Stimulated activated CD8-positive, alpha-beta memory T cell treated with anti-CD3 and anti-CD28 coated beads, Interleukin-12 subunit alpha, Interleukin-12 subunit beta, amount 100 ng/mL, for 4 hours (primary cell): ENCODE results near the gene TEX51.

ENCODE experiments used
- DNase-seq: peaks from one replicate; pipeline ENCODE4 v3.0.0-alpha.2; 2020; ENCODE audit warnings: low read depth

TEX51 gene

DNA sequence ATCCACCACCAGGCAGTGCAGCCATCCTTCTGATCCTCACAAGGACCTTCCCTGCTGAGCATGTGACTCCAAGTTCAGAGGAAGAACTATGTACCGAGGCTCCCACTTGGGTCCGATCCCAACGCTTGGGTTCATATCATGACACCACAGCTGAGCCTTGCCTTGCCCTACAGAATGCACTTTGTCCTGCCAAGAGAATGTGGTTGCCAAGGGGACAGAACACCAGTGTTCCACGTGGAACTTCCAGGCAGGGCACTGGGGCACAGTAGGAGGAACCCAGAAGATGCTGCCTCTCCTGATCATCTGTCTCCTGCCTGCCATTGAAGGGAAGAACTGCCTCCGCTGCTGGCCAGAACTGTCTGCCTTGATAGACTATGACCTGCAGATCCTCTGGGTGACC, at the start of gene TEX51:
TSS of gene TEX51 (plus strand) at position 255 of the 400 bp plus-strand sequence. CDS start at position 284, 29 bp downstream.
- DNase-seq, result no peak

DNA sequence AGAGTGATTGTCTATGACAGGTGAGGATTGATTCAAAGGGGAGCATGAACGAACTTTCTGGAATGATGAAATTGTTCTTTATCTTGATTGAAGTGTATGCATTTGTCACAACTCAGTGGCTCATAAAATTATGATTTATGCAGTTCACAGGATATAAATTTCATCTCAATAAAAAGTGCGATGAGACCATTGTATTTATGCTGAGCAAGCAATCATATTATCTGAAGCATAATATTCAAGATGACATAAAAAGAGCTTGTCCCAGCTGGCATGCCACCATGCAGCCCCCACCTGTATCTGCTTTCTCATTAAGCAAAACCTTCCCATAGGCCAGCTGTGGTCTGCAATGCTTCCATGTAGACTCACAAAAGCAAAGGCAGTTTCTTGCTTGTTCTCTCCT, 49.6 kb upstream of the TEX51 start:
- no peak for DNase-seq

DNA sequence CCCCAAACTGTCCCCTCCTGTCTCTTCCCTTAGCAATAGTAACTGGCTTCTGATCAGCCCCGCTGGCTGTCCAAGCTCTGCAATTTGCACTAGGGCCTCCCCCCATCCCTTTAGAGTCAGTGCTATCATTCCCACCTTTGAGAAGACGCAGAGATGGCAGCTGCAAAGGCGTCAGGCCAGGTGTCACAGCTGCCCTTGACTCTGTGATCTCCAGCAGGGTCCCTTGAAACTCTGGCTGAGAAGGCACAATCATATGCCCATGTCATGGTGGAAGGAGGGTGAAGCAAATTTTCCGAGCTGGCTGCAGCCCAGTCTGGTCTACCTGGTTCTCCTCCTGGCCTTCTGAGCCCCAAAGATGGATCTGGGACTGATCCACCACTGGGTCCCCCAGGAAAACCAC, 49.2 kb upstream of the TEX51 start:
- DNase-seq, result no peak

DNA sequence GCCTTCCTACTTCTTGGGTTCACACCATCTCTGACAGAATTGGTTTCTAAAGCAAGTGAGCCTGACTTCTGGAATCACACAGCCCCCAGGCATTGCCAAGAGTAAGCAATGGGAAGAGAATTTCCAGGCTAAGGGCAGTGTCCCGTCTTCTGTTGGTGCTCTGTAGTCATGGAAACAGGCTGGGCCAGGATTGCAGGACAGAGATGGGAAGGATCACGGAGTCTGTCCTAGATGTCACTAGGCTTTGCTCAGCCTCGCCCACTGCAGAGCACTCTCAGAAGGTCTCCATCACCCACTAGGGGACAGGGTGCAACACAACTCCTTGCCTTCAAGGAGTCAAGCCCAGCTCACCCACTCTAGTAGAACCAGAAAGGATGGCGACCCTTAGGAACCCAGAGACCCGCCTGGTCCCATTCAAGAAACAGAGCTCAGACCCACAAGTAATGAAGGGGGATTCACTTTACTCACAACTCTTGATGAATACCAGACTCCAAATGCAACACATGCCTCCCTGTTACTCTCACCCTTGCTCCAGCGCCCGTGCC, 48.6 kb upstream of the TEX51 start:
- no peak for DNase-seq

DNA sequence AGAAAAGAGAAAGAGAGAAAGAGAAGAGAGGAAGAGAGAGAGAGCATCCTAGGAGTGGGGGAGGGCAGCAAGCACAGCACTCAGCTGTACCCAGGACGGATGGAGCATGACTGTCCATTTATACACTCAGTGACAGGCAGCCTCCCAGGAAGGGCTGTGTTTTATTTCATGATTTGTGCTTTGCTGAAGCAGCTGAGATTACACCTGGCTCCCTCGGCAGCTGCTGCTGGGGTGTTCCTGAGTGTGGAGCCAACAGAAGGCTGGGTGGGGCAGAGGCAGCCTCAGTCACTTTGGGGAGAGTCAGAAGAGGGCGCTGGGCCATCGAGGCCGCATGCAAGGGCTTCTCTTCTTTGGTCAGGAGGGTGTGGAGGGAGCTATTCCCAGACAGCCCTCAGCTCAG, 47.8 kb upstream of the TEX51 start:
- DNase-seq, result no peak

DNA sequence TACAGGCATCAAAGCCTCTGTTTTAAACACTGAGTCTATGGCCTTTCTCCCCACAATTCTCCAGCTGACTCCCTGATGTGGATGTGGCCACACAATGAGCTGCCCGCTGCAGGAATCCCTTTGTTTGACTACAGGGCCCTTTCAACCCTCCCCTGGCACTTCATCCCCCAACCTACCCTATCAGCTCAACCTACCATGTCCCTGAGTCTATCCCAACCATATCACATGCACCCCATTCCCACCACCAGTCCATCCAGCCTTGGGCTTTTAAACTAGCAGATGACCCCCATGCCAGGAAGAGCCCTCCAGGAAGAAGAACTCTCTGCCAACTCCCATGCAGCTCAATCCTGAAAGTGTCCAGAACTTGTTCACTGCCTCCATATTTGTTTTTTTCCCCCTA, 46.9 kb upstream of the TEX51 start:
- no peak for DNase-seq

DNA sequence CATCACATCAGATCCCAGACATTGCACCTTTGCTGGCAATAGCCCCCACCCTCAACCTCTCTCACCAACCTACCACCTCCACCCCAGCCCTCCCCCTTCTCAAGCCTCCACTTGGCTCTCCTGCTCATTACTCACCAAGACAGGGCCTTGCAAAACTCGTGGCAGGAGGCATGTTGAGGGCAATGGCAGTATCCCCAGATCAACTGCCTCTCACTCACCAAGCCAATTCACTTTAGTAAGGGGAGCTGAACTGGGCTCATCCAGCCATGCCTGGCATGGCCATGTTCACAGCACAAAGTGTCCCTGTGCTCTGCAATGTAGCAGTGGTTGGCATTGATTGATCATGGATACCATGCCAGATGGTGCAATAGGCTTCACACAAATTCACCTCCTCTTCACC, 46.3 kb upstream of the TEX51 start:
- DNase-seq, result no peak

DNA sequence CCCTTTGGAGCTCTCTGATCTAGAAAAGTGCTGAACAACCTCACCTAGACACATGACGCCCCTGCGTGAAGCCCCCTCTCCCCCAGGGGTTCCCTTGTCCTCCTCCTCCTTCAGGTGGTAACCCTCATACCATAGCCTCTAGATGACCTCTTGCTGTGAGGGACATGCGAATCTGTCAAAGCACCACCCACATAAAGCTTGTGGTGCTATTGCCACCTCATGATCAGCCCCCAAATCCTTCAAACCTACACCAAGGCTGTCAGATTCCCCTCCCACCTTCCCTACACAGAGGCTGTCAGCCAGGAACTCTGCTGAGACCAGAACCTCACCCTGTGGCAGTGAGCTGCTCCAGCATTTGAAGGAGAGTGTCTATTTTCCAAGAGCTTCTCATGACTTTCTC, 43.1 kb upstream of the TEX51 start:
- DNase-seq, result no peak

DNA sequence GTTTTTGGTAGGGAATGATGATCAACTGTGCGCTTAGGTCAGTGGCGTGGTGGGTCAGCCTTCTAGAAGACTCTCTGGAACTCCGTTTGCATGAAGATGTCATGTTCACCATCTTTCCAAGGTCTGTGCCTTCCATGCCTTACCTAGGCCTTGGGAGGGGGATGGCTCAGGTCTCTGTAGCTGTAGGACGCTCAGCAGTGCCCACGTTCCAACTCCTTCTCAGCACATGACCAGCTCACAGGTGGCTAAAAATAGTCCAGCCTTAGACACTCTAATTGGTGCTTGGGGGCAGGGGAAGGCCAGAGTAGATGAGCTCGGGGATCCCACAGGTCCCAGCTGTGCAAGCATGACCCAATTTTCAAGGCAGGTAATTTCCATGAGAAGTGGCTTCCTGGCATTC, 42.3 kb upstream of the TEX51 start:
- no peak for DNase-seq

DNA sequence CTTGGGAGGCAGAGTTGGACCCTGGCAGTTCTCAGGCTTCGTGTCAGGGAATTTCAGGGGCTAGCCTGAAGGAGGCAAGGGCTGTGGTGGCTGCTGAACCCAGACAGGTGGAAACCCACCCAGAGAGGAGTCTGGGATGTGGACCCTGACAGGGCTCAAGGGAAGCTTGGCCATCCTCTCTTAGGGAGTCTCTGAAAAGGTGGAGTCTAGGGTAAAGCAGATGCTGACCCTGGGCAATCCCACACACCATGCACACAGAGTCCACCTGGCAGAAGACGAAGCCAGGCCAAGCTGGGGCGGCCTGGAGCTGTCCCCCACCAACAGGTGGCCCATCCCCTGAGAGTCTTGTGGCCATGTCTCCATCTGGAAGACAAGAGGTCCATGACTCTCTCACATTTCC, 41.2 kb upstream of the TEX51 start:
- DNase-seq, result no peak

DNA sequence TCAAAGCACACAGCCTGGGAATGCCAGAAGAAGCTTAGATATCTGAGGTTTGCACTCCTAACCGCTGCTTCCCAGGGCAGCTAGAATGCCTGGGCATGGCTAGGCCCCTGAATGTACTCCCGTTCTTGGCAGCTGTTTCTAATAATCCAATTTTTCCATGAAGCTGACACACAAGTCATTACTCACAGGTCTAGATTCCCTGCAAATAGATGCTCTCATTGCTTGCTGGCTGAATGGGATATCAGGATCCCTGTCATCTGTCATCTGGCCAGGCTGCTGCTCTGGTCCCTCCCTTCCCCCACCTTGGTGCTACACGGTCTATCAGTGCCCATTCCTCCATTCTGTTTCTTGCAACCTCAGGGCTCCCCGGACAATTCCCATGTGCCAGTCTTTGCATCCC, 40.7 kb upstream of the TEX51 start:
- no peak for DNase-seq

DNA sequence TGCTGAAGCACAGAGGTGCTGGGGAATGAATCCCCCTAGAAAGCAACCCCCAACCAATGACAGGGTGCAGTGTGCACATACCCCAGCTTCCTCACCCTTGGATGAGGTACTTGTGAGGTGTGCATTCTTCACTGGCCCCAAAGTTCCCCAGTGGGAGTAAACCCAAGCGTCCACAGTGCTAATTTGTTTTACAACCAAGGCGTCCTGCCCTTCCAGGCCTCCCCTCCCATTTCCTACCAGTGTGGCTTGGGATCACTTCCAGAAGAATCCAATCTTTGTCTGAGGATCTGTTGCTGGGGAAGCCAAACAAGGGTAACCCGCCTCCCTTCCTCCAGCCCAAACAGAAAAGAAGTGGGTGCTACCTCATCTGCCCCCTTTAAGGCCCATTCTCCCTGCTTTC, 40.3 kb upstream of the TEX51 start:
- DNase-seq, result no peak

DNA sequence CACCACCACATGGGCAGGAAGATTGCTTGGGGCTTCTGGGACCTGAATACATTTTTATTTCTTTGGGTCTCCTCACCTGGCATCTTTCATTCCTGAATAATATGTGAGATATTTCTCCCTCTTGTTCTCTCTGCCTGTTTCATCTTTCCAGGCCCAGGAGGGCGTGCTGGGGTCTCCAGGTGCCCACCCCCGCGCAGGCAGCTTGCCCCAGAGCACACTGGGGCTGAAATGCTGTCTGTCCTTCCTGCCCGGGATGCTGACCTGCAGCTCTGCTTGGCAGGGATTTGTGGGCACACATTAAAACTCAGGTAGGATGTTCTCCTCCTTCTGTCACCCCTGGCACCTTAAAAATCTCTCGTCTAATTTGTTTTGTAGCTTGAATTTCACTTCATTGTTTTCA, 39.7 kb upstream of the TEX51 start:
- no peak for DNase-seq

DNA sequence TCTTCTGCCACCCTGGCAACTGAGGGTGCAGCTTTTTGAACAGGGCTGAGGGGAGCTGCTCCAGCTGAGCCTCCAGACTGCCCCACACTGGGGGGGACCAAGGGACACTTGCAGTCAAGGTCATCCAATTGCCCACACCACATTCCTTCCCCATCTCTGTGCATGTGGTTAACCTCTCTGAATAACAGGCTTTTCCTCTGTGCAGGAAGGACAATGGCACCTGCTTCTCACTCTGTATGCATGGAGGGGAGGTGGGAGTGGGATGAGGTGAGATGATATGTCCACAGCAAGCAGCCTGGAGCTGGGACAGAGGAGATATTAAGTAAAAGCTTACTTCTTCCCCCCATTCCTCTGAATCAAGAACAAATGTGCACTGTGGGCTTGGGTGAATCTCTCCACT, 39.1 kb upstream of the TEX51 start:
- DNase-seq, result no peak

DNA sequence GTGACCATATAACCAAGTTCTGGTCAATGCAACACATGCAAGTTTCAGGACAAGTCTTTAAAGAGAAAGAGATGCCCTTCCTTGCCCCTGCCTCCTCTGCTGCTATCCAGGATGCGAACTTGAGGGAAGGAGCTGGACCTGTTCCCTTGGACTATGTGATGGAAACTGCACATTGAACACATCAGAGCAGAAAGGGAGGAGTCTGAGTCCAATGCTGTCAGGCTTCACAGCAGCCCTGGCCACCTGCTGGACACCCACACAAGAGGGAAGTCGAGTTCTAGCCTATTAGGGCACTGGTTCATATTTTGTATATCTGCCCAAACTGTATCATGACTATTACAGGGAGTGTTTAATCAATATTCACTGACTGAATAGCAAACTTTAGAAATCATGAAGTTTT, 38.3 kb upstream of the TEX51 start:
- DNase-seq, result no peak

DNA sequence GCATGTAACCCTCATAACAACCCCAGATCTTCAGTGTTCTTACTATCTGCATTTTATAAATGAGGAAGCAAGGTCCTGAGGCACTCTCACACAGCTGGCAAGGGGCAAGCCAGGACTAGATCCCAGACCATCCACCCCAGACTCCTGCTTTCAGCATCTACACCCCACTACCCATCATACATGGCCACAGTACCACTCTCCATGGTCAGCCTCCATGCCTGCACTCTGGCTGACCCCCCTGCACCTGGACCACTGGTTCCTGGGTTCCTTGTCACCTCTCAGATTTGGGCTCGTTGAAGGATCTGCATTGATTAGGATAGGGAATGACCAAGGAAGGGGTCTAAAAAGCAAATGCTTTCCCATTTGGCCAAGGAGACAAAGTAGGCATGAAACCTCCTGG, 36.0 kb upstream of the TEX51 start:
- DNase-seq, result no peak

DNA sequence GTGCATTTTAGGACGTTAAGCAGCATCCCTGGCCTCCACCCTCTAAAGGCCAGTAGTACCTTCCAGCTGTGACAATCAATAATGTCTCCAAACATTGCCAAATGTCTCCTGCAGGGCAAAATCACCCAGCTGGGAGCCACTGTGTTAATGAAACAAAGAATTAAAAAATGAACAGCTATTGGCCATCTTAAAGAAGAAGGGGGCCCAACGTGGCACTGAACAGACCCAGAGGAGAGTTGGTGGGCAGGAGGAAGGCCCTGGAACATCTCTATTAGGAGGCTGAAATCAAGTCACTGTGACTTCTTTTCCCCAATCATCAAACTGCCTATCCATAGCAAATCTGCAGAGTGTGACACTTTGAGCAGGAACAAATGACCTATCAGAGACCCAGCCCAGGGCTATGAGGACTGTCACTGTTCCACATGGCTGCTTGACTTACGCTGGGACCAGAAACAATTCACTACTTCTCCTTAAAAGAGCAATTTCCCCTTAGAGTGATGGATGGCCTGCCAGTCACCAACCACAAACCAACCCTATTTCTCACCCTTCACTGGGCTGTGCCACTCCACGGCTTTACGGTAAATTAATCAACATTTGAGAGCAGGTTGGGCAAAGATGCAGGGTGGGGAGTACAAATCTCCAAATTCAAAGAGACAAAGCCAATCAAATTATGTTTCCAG, 35.2 kb upstream of the TEX51 start:
- DNase-seq, result no peak

DNA sequence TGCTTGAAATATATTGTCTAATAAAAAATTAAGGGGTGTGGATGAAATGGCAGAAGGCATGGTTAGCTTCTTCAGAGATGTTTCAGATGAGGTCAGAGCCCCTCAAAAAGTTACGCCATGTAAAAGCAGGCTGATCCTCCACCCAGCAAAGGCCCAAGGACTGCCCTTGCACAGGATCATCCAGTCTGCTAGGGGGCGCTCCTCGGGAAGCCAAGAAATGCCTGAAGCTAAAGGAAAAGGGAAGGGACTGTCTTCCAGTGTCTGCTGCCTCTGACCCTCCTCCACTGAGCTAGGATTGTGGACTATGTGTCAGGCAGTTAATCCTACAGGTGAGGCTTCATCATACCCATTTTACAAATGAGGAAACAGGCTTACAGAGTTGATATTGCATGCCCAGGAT, 33.8 kb upstream of the TEX51 start:
- DNase-seq, result no peak

DNA sequence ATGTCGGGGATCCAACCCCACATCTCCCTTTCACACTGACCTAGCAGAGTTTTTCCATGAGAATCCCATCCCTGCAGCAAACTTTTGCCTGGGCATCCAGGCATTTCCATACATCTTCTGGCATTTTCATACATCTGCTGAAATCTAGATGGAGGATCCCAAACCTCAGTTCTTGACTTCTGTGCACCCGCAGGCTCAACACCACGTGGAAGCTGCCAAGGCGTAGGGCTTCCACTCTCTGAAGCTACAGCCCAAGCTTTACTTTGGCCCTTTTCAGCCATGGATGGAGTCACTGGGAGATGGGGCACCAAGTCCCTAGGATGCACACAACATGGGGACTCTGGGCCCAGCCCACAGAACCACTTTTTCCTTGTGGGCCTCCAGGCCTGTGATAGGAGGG, 32.2 kb upstream of the TEX51 start:
- no peak for DNase-seq

DNA sequence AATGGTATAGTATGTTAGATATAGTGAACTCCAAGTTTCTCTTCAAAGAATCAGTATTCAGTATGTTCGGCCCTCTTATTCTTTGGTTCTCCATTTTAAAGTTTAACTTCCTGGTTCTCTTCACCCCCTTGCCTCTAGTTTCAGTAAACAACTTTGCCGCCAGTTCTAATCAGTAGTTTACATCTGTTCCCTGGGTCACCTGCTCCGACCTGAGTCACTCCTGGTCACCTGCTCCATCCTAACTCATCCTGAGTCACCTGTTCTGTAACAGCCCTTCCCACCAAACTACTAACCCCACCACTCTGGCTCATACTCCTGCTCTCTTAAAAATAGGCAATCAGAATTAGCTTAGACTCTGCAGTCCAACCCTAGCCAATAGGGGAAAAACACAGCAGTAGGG, 23.7 kb upstream of the TEX51 start:
- no peak for DNase-seq

DNA sequence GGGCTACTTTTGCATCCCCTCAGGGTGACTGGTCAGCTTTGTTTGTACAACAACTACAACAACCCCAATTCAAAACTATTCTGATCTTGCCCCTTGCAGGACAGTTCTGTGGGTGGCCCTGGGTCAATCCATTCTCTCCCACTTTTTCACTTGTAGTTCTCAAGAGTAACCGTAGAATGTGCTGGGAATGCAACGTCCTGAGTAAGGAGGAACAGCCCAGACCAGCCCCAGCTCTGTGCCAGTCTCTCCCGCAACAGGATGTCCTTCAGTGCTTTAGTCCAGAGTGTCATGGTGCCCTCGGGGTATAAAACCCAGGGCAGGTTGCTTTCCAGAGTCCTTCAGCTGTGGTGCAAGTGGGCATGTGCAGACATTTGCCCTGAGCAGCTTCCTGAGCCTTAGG, 22.1 kb upstream of the TEX51 start:
- DNase-seq, result no peak

DNA sequence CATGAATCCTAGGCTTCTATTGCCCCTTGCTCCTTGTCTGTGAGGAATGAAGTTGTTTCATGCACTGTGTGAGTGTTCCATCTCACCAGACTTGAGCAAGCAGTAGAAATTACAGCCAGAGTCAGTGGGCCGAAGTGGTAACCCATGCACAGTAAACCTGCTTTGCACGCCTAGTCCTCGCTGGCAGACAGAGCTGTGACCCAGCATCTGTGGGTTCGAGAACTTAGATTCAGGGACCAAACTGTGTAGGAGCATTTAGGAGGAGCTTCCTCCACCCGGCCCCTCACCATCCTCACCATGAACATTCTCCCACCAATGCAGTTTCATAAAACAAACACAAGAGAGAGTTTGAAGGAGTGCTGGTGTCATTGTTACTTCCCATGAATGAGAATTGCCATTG, 21.6 kb upstream of the TEX51 start:
- no peak for DNase-seq

DNA sequence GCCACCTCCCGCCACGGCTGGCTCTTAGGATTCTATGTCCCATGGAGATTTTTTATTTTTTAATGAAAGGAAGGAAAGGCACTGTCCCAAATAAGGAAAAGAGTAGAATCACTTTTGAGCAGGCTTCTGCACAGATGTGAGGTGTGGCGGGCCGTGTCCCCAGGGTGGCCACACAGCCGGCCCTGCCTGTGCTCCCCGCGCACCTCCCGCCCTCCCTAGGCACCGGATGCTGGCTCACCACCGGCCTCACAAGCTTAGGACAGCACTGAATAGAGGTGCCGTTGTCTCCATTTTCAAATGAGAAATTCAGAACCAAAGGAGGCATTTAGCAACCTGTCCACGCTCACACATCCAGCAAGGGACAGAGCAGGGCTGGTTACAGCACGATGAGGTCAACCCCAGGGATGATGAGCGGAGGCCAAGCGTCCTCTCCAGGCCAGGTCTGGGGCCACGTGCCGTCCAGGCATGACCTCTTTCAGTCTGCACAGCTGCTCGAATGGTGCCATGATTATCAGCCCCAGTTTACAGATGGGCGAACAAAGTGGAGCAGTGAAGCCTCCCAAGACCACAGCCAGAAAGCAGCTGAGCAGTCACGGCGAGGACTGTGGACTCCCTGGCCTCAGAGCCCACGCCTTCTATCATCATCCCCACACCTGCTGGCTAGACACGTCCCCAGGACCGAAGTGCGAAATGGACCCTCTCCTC, 20.7 kb upstream of the TEX51 start:
- no peak for DNase-seq

DNA sequence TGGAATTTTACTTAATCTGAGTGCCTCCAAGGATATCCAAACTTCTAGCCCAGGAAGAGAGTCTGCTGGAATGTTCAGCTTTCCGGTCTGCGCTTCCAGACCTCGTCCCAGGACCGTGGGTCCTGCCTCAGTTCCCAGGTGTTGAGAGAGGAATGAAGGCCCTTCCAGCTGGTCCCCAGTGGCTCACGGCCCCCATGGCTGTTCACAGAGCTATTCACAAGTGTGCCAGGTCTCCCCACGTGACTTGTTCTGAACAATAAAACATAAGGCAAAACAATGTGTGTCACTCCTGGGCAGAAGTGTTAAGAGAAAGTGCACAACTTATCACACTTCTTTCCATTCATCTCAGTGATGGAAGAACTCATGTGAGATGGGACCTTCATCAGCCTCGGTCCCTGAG, 20.1 kb upstream of the TEX51 start:
- no peak for DNase-seq
